ENCODE data around the gene WSB2. TPM values are rescaled to one million over a fixed set of nuclear protein-coding genes. Genes with fewer than 3 reads are reported as not detected.

Gene WSB2
- total and polyA plus RNA-seq, 2 of the 8 experiments (the other 6 are each of a cell fraction or from before 2014, with no cell fraction given): 47.5 to 58.2 TPM

- TF ChIP-seq NRF1 (IDR thresholded peaks at IDR 0.05; ENCODE audit: low read depth, low read length) (no peak), KDM4A (IDR thresholded peaks at IDR 0.05; ENCODE audit: low read depth, low read length, severe bottlenecking) (peak; percentile 62), SIRT6 (IDR thresholded peaks at IDR 0.05; ENCODE audit: low read length) (no peak), EGR1 (IDR thresholded peaks at IDR 0.05; ENCODE audit: borderline replicate concordance, low read depth, low read length) (no peak), MAFK (IDR thresholded peaks at IDR 0.05; ENCODE audit: low read depth, low read length) (no peak), TEAD4 (IDR thresholded peaks at IDR 0.05; ENCODE audit: low read depth, low read length) (no peak), SIN3A (conservative IDR thresholded peaks at IDR 0.05 in 1 of 2, IDR thresholded peaks at IDR 0.05 in 1 of 2; ENCODE audit: low read depth in 1 of 2, low read length in 2 of 2) (no peak), CHD2 (IDR thresholded peaks at IDR 0.05; ENCODE audit: low read length) (no peak), SP4 (IDR thresholded peaks at IDR 0.05; ENCODE audit: low read length) (0 out of 2 replicates have a peak, but pooled peaks have one; percentile 32)
Observed at GRCh38 chr12:118103601-118104382, 42.8 kb upstream of the WSB2 start, which contains the start of gene VSIG10 (continued).
